Epithelial cell of esophagus (primary cell): Measurements from ENCODE around the gene NRXN3.

Experiments
- DNase-seq: peaks from one replicate; pipeline ENCODE4 v3.0.0; 2010; ENCODE audit warnings: low read depth
- H3K4me3 ChIP-seq: 2 replicates; pipeline ENCODE4 v1.5.1; 2011; ENCODE audit warnings: mild to moderate bottlenecking, low read length, control low read depth
- CTCF ChIP-seq: IDR thresholded peaks from 2 replicates; pipeline ENCODE4 v1.5.1; 2011; ENCODE audit warnings: low read depth, mild to moderate bottlenecking, low read length, control low read depth, inconsistent platforms; ENCODE audit not compliant: insufficient read depth; ENCODE audit errors: missing control alignments

NRXN3 gene

GRCh38 chr14:79665556-79665955 is 1495.4 kb downstream of the NRXN3 start:
- DNase-seq = no peak
- H3K4me3 ChIP-seq = no peak overlapping the region
- TF ChIP-seq CTCF = no peak

GRCh38 chr14:79668951-79669350 is 1498.8 kb downstream of the NRXN3 start:
- no peak overlapping the region for H3K4me3 ChIP-seq
- DNase-seq = no peak
- no peak for TF ChIP-seq CTCF

GRCh38 chr14:79670811-79671210 is 1500.6 kb downstream of the NRXN3 start:
- DNase-seq = no peak
- TF ChIP-seq CTCF = no peak
- no peak overlapping the region for H3K4me3 ChIP-seq

- no peak overlapping the region for H3K4me3 ChIP-seq
- DNase-seq = no peak
- TF ChIP-seq CTCF = no peak
Observed at GRCh38 chr14:79680087-79680486, 1509.9 kb downstream of the NRXN3 start.

- no peak overlapping the region for H3K4me3 ChIP-seq
- DNase-seq = no peak
- TF ChIP-seq CTCF = no peak
Observed at GRCh38 chr14:79686196-79686595, 1516.0 kb downstream of the NRXN3 start.

GRCh38 chr14:79690960-79691359 is 1520.8 kb downstream of the NRXN3 start:
- DNase-seq = no peak
- H3K4me3 ChIP-seq = no peak overlapping the region
- TF ChIP-seq CTCF = no peak

GRCh38 chr14:79693935-79694334 is 1523.8 kb downstream of the NRXN3 start:
- no peak for DNase-seq
- TF ChIP-seq CTCF = no peak
- no peak overlapping the region for H3K4me3 ChIP-seq
